ENCODE results near the gene CCL17.
"Not testable (repeated sequence)": the region's sequence is repeated elsewhere in the genome, so short reads cannot be mapped to it uniquely, and the experiment has no call there.

The CCL17 gene

GRCh38 chr16:57396786-57397185 lies 7.8 kb upstream of the CCL17 start:
- H3K27me3 ChIP-seq (ENCODE audit: control insufficient read depth, insufficient read depth, low read length, poor library complexity, severe bottlenecking) = no peaks in the 10 kb centered on the region
- H3K9me3 ChIP-seq (ENCODE audit: control insufficient read depth, low read length) = no peaks in the 10 kb centered on the region
- no peak overlapping the region for H3K27ac ChIP-seq (ENCODE audit: insufficient read depth, low read depth, low read length, poor library complexity, severe bottlenecking)
- WGBS, 2 experiments = 88 to 93% methylated on average over 4 of the region's 4 CpGs
- no peaks in the 10 kb centered on the region for H3K36me3 ChIP-seq (ENCODE audit: control insufficient read depth, insufficient read depth, low read length)
- no peaks in the 10 kb centered on the region for H3K4me1 ChIP-seq (ENCODE audit: control insufficient read depth, insufficient read depth, low read length)
- no peak overlapping the region for H3K4me3 ChIP-seq (ENCODE audit: insufficient read depth, low read depth, low read length)

DNA sequence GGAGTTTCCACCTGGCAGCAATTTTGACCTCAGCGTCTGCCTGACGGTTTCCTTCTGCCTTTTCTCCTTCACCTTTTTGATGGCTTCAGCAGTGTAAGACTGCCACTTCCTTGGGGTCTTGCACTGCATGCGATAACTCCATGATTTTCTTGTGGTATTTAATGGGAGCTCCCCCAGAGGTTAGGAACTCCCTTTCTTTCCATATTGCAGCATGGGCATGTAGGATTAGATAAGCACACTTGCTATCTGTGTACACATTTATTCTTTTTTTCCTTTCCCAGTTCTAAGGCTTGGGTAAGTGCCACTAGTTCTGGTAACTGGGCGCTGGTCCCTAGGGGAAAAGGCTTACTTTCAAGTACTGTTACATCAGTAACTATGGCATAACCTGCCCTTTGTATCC lies 7.1 kb upstream of the CCL17 start:
- not testable (repeated sequence) for H3K36me3 ChIP-seq (ENCODE audit: control insufficient read depth, insufficient read depth, low read length); H3K27me3 ChIP-seq (ENCODE audit: control insufficient read depth, insufficient read depth, low read length, poor library complexity, severe bottlenecking)
- WGBS, 2 experiments = 91 to 93% methylated on average over 4 of the region's 4 CpGs

DNA sequence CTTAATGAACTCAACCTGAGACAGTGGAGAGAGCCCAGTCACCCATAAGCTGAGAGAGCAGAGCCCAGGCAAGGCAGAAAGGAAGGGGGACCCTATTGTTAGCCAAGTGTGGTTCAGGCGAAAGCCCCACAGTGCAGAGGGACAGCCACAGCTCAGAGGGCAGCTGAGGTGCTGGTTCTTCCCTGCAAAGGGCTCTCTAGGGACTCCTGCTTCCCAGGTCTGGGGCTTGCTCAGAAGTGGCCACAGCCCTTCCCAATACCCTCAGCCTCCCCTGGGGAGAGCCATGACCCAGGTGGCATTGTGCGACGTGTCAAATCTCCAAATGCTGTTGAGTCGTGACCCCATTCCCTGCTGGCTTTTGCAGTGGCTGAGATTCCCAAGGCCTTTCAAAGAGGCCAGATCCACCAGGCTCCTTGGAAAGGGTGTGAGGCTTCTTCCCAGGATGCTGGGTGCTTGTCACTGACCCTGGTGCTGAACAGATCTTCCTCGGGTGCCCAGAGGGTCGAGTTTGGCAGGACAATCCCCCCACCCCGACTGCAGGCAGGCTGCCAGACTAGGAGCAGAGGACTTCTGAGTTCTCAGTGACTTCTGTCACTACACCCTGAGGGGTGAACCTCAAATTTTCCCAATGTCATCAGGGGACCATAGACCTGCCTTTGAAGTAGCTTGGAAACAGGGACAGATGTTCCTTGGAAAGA lies 2.5 kb upstream of the CCL17 start:
- H3K4me1 ChIP-seq (ENCODE audit: control insufficient read depth, insufficient read depth, low read length) = peaks cover 6% of the 10 kb centered on the region
- no peak overlapping the region for H3K4me3 ChIP-seq (ENCODE audit: insufficient read depth, low read depth, low read length)
- 55 to 56% methylated on average over 7 of the region's 7 CpGs for WGBS, 2 experiments
- H3K27ac ChIP-seq (ENCODE audit: insufficient read depth, low read depth, low read length, poor library complexity, severe bottlenecking) = no peak overlapping the region
- no peaks in the 10 kb centered on the region for H3K9me3 ChIP-seq (ENCODE audit: control insufficient read depth, low read length)
- no peaks in the 10 kb centered on the region for H3K36me3 ChIP-seq (ENCODE audit: control insufficient read depth, insufficient read depth, low read length)
- H3K27me3 ChIP-seq (ENCODE audit: control insufficient read depth, insufficient read depth, low read length, poor library complexity, severe bottlenecking) = no peaks in the 10 kb centered on the region

More for the DNA sequence above, 7.1 kb upstream of the CCL17 start:
- not testable (repeated sequence) for H3K4me1 ChIP-seq (ENCODE audit: control insufficient read depth, insufficient read depth, low read length); H3K4me3 ChIP-seq (ENCODE audit: insufficient read depth, low read depth, low read length); H3K9me3 ChIP-seq (ENCODE audit: control insufficient read depth, low read length); H3K27ac ChIP-seq (ENCODE audit: insufficient read depth, low read depth, low read length, poor library complexity, severe bottlenecking)

GRCh38 chr16:57405097-57405496 lies 530 bp downstream of the CCL17 start:
- Histone ChIP-seq H3K4me1 (ENCODE audit: control insufficient read depth, insufficient read depth, low read length) (peaks cover 6% of the 10 kb centered on the region), H3K4me3 (ENCODE audit: insufficient read depth, low read depth, low read length) (no peak overlapping the region), H3K9me3 (ENCODE audit: control insufficient read depth, low read length) (no peaks in the 10 kb centered on the region), H3K27me3 (ENCODE audit: control insufficient read depth, insufficient read depth, low read length, poor library complexity, severe bottlenecking) (no peaks in the 10 kb centered on the region), H3K27ac (ENCODE audit: insufficient read depth, low read depth, low read length, poor library complexity, severe bottlenecking) (no peak overlapping the region), H3K36me3 (ENCODE audit: control insufficient read depth, insufficient read depth, low read length) (no peaks in the 10 kb centered on the region)
- WGBS, 2 experiments = 88 to 91% methylated on average over 3 of the region's 3 CpGs

DNA sequence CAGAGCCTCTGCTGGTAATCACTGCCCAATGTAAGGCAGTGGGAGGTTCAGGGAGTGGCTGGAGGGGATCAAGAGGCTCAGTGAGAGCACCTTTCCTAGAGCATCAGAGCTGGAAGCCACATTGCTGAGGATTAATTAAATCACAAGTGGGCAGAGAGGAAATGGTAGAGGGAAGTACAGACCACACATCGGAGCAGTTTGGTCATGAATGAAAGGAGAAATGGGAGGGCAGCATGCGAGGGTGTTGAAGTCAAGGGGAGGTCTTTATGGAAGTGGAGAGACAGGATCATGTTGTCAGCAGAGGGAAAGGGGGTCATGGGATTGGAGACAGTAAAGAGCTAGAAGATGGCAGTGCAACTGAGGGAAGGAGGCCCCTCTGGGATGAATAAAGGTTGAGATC lies 2.3 kb downstream of the CCL17 start:
- Histone ChIP-seq H3K4me3 (ENCODE audit: insufficient read depth, low read depth, low read length) (no peak overlapping the region), H3K9me3 (ENCODE audit: control insufficient read depth, low read length) (no peaks in the 10 kb centered on the region), H3K27ac (ENCODE audit: insufficient read depth, low read depth, low read length, poor library complexity, severe bottlenecking) (no peak overlapping the region), H3K36me3 (ENCODE audit: control insufficient read depth, insufficient read depth, low read length) (no peaks in the 10 kb centered on the region), H3K4me1 (ENCODE audit: control insufficient read depth, insufficient read depth, low read length) (peaks cover 6% of the 10 kb centered on the region), H3K27me3 (ENCODE audit: control insufficient read depth, insufficient read depth, low read length, poor library complexity, severe bottlenecking) (no peaks in the 10 kb centered on the region)
- WGBS, 2 experiments = 88 to 92% methylated on average over 2 of the region's 2 CpGs

GRCh38 chr16:57407521-57408353 lies 3.2 kb downstream of the CCL17 start:
- 88 to 89% methylated on average over 5 of the region's 5 CpGs for WGBS, 2 experiments
- no peaks in the 10 kb centered on the region for H3K9me3 ChIP-seq (ENCODE audit: control insufficient read depth, low read length)
- no peak overlapping the region for H3K4me3 ChIP-seq (ENCODE audit: insufficient read depth, low read depth, low read length)
- H3K4me1 ChIP-seq (ENCODE audit: control insufficient read depth, insufficient read depth, low read length) = no peaks in the 10 kb centered on the region
- no peaks in the 10 kb centered on the region for H3K36me3 ChIP-seq (ENCODE audit: control insufficient read depth, insufficient read depth, low read length)
- no peak overlapping the region for H3K27ac ChIP-seq (ENCODE audit: insufficient read depth, low read depth, low read length, poor library complexity, severe bottlenecking)
- no peaks in the 10 kb centered on the region for H3K27me3 ChIP-seq (ENCODE audit: control insufficient read depth, insufficient read depth, low read length, poor library complexity, severe bottlenecking)

GRCh38 chr16:57409065-57409464 lies 4.5 kb downstream of the CCL17 start:
- no peaks in the 10 kb centered on the region for H3K9me3 ChIP-seq (ENCODE audit: control insufficient read depth, low read length)
- H3K27me3 ChIP-seq (ENCODE audit: control insufficient read depth, insufficient read depth, low read length, poor library complexity, severe bottlenecking) = no peaks in the 10 kb centered on the region
- H3K4me1 ChIP-seq (ENCODE audit: control insufficient read depth, insufficient read depth, low read length) = no peaks in the 10 kb centered on the region
- WGBS, 2 experiments = 93 to 97% methylated on average over 5 of the region's 5 CpGs
- H3K4me3 ChIP-seq (ENCODE audit: insufficient read depth, low read depth, low read length) = no peak overlapping the region
- H3K27ac ChIP-seq (ENCODE audit: insufficient read depth, low read depth, low read length, poor library complexity, severe bottlenecking) = no peak overlapping the region
- no peaks in the 10 kb centered on the region for H3K36me3 ChIP-seq (ENCODE audit: control insufficient read depth, insufficient read depth, low read length)

GRCh38 chr16:57409870-57410587 lies 5.5 kb downstream of the CCL17 start:
- Histone ChIP-seq H3K4me3 (ENCODE audit: insufficient read depth, low read depth, low read length) (no peak overlapping the region), H3K4me1 (ENCODE audit: control insufficient read depth, insufficient read depth, low read length) (no peaks in the 10 kb centered on the region), H3K36me3 (ENCODE audit: control insufficient read depth, insufficient read depth, low read length) (no peaks in the 10 kb centered on the region), H3K27me3 (ENCODE audit: control insufficient read depth, insufficient read depth, low read length, poor library complexity, severe bottlenecking) (no peaks in the 10 kb centered on the region), H3K27ac (ENCODE audit: insufficient read depth, low read depth, low read length, poor library complexity, severe bottlenecking) (no peak overlapping the region), H3K9me3 (ENCODE audit: control insufficient read depth, low read length) (no peaks in the 10 kb centered on the region)
- 69 to 71% methylated on average over 14 of the region's 14 CpGs for WGBS, 2 experiments

DNA sequence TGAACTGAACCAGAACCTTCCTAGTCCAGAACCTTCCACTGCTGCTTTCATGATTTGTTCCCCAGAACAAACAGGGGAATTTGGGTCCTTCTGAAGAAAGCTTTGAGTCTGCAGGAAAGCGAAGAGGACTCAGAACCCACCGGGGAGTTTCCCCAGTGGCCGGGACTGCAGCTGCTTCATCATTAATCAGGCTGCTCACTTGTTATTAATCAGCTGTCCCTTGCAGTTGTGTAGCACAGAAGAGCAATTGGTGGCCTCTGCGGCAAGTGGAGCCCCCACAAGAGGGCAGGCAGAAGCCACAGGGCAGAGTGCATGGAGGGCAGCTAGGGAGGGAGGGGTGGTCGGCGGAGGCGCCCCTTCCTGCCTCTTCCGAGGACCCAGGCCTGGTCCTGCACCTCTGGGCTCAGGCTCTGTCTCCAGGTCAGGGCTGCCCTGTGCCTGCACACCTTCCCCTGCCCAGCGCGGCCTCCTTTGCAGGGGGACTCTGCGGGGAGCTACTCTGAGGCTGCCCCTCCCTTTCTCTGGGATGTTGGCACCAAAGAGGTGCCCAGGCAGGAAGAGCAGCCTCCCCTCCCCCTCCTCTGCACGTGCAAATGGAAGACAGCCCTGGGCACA lies 6.9 kb downstream of the CCL17 start:
- H3K4me1 ChIP-seq (ENCODE audit: control insufficient read depth, insufficient read depth, low read length) = peaks cover 5% of the 10 kb centered on the region
- 82 to 84% methylated on average over 12 of the region's 12 CpGs for WGBS, 2 experiments
- no peaks in the 10 kb centered on the region for H3K27me3 ChIP-seq (ENCODE audit: control insufficient read depth, insufficient read depth, low read length, poor library complexity, severe bottlenecking)

GRCh38 chr16:57412584-57412983 lies 8.0 kb downstream of the CCL17 start:
- Histone ChIP-seq H3K36me3 (ENCODE audit: control insufficient read depth, insufficient read depth, low read length) (no peaks in the 10 kb centered on the region), H3K4me3 (ENCODE audit: insufficient read depth, low read depth, low read length) (no peak overlapping the region), H3K4me1 (ENCODE audit: control insufficient read depth, insufficient read depth, low read length) (peaks cover 11% of the 10 kb centered on the region), H3K27me3 (ENCODE audit: control insufficient read depth, insufficient read depth, low read length, poor library complexity, severe bottlenecking) (no peaks in the 10 kb centered on the region), H3K9me3 (ENCODE audit: control insufficient read depth, low read length) (no peaks in the 10 kb centered on the region), H3K27ac (ENCODE audit: insufficient read depth, low read depth, low read length, poor library complexity, severe bottlenecking) (no peak overlapping the region)
- 94% methylated on average over 9 of the region's 9 CpGs for WGBS, 2 experiments

More for the DNA sequence above, 6.9 kb downstream of the CCL17 start:
- H3K36me3 ChIP-seq (ENCODE audit: control insufficient read depth, insufficient read depth, low read length) = no peaks in the 10 kb centered on the region
- no peaks in the 10 kb centered on the region for H3K9me3 ChIP-seq (ENCODE audit: control insufficient read depth, low read length)
- H3K4me3 ChIP-seq (ENCODE audit: insufficient read depth, low read depth, low read length) = no peak overlapping the region
- no peak overlapping the region for H3K27ac ChIP-seq (ENCODE audit: insufficient read depth, low read depth, low read length, poor library complexity, severe bottlenecking)
